ENCODE measurements around the gene FAM114A1.
"Not testable (repeated sequence)": the region's sequence is repeated elsewhere in the genome, so short reads cannot be mapped to it uniquely, and the experiment has no call there.

FAM114A1 gene

DNA sequence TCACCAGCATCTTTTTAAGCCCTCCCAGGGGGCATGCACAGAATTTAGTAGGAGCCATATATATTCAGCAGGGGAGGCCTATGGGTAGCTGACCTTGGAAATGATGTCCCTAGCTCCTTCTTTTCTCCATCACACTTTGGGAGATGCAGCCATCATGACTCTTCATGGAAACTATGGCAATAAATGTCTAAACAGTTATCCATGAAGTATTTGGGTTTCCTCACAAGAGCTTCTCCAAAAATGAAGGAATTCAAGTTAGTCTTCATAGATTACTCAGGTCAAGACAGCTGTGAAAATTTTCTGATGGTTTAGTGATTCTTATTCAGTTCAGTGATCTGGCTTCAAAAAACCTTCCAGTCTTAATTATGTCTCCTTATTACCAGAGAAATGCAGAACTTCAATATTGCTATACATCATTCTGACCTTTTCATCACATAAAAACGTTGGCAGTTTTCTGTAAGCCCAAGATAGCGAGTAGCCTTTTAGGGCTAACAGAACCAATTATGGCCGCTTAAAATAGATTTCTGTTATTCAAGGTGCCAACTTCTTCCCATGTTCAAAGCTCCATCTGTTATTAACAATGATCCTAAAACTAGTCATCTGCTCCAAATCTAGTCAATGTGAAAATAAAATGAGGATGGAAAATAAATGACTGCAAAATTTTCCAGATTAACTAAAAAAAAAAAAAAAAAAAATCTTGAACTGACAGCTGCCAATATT is 112.1 kb downstream of the FAM114A1 start:
- no peak for FAIRE-seq

DNA sequence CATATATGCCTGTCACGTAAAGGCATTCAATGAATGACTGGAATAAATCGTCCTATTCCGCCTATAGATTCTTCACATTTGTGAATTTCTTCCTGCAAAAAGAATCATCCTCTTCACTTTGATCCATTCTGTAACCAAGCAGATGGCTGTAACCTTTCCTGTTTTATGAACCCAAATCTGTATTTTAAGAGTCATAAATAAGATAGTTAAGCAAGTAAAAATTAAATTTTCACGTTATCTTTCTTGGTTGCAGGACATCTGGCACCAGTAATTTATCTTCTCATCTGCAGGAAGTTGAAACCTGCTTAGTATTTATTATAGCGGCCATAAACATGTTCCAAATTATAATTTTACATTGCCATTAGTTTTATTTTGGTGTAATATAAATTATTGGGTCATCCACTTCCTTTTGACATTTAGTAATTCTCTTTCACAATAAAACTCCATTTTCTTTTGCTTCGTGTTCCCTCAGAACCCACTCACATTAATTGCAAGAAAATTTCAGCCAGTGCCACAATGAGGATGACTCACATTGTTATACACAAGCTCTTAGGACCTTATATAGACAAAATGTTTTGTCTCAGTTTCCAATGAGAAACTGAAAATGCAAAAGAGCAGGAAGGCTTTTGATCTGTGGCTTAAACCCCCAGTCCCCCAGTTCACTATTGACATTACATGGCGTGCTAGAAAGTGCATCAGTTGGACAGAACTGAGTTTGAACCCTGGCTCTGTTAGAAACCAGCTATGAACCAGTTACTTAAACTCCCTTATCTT is 113.5 kb downstream of the FAM114A1 start:
- FAIRE-seq: no peak

DNA sequence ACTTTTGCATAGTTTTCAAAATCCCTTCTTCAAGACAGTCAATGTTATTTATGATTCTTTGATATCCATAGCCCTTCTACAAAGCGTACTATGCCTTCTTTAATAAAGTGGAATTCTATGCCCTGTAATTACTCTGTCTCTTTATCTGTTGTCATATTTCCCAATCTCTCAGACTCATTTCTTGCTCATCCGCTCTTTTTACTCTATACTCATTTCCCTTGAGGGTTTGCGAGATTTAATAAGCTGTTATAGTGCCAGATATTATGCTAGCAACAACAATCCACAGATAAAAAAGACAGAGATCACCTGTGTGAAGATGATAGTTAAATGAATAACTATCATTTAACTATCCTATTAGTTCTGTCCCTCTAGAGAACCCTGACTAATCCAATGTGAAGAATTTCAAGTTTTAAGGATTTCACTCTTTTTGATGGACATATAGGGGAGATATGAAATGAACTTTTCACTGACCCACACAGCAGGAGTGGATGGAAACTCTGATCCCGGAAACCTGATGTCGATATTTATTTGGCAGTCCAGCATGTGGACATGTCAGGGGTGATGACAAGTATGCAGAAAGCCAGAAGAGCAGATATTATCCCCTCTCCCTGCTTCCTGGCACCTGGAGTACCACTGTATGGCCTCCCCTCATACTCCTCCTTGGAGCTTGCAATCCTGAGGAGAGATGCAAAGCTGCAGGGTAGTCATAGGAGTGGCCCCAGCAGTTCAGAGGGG is 114.9 kb downstream of the FAM114A1 start:
- no peak for FAIRE-seq

DNA sequence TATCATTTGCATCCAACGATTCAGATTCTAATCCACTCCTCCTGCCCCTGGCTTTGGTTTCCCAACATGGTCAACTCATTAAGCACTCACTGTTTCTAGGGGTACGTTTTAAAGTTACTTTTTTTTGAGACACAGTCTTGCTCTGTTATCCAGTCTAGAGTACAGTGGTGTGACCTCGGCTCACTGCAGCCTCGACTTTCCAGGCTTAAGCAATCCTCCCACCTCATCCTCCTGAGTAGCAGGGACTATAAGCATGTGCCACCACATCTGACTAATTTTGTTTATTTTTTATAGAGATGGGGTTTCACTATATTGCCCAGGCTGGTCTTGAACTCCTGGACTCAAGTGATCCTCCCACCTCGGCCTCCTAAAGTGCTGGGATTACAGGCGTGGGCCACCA is 115.7 kb downstream of the FAM114A1 start:
- FAIRE-seq: no peak

DNA sequence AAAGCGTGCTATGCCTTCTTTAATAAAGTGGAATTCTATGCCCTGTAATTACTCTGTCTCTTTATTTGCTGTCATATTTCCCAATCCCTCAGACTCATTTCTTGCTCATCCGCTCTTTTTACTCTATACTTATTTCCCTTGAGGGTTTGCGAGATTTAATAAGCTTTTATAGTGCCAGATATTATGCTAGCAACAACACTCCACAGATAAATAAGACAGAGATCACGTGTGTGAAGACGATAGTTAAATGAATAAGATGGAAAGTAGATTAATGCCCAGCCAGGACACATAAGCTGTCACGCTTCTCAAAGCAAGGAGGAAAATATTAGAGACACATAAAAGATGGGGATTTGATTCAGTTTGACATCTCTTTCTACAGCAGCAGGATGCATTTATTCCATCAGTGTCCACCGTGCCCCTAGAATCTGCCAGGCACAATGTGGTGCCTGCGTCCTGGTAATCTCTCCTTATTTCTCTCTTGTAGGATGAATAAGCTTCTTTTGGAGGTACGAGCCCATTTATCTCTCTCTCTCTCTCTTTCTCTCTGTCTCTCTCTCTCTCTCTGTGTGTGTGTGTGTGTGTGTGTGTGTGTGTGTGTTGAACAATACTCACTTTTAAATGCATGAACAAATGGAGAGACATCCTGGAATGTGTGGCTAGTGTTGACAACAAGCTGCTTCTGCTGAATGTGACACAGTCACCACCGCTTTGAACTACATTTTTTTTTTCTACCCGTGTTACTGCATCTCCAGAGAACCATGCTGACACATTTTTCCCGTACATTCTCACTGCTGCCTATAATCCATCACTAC is 116.4 kb downstream of the FAM114A1 start:
- FAIRE-seq: no peak

DNA sequence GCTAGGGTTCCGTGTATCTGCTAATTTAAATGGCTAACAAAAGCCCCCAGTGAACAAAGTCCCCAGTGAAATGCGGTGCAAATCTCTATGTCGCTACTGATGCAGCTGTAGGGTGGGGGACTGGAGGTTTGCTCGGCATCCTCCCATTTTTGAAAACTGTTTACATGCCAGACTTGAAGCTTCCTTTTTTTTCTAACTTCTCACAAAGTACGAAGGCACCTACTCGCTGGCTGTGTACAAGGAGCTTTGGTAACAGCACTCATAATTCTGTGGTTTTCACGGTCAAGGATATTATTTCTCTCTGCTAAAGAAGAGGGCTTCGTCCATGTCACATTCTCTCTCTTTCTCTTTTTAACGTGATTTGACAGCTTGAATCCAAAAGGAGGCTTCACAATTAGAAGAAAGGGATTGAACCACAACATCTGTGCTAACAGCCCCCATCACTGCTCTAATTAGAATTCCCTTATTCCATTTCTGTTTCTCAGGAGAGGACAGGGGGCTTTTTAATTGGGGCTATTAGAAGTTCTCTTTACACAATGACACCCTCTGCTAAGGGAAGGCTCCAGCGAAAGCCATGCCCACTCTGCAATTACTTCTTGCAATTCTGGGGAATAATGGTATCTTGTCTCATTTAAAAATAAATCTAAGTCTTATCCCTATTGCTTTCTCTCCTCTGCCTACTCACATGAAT is 117.9 kb downstream of the FAM114A1 start:
- no peak for FAIRE-seq

DNA sequence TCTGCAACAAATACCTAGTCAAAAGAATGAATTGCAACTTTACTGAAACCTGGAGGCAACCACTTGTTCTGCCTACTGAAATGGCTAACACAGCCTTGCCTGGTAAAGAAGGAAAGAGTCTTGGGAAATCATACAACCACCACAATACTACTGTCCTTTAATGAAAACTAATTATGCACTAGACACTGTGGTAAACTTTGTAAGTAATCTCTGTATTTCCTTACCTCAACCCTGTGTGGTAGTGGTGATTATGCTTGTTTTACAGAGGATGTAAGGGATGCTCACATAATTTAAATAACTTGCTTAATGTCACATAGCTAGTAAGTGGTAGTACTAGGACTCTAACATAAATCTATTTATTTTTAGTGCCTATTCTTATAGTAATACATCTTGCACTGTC is 119.9 kb downstream of the FAM114A1 start:
- no peak for FAIRE-seq

DNA sequence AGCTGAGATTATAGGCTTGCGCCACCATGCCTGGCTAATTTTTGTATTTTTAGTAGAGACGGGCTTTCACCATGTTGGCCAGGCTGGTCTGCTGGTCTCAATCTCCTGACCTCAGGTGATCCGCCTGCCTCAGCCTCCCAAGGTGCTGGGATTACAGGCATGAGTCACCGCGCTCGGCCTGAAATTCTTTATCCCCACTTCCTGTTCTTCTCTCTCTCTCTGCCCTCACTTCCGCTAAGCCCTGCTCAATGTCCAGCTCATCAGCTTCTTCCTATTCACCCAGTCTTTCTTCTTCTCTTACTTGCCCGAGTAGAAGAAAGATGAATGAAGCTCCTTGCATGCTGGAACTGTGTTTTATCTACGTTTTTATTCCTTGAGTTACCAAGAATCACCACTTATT is 120.7 kb downstream of the FAM114A1 start:
- not testable (repeated sequence) for FAIRE-seq

DNA sequence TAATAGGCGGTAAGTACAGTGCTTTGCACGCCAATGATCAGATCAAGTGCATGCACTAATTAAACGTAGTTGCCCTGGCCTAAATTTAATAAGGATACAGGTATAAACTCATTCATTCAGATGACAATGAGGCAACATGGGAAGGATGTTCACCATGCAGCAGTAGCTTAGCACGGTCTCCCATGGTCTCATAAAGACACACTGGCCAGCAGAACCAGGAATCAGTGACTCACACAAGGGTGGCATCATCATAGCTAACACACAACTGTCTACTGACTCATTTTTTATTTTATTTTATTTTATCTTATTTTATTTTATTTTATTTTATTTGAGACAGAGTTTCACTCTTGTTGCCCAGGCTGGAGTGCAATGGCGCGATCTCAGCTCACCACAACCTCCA is 121.9 kb downstream of the FAM114A1 start:
- no peak for FAIRE-seq

DNA sequence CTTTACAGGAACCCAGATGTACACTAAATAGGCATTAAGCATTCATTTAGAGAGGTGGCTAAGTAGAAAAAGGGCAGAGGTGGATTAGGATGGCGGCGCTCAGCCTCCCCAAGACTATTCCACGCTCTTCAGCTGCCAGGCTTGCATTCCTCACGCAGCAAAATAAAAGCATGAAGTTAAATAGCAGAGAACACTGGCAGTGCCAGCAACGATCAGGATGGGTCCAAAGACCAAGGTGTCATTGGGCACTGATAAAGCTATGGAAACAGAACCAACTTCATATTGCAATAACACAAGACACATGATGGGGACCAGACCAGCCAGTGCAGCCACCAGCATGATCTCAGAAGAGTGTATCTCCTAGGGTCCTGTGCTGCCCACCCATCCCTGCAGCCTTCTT is 122.6 kb downstream of the FAM114A1 start:
- no peak for FAIRE-seq

DNA sequence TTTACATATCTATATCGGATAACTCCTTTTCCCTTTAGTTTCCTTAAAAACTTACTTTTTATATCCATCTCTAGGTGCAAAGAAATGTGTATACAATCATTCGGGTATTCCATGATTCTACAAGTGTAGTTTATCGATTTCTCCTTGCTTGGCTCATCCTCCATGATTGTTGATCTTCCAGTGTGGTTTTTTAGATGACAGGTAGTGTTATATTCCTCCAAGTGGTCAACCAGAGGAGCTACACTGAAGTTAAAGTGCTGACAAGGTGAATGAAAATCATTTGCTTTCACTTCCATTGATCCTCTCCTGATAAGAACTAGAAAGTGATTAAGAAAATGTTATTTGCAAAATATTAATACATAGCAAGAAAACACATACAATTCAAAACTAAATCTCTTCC is 126.1 kb downstream of the FAM114A1 start:
- FAIRE-seq: no peak

DNA sequence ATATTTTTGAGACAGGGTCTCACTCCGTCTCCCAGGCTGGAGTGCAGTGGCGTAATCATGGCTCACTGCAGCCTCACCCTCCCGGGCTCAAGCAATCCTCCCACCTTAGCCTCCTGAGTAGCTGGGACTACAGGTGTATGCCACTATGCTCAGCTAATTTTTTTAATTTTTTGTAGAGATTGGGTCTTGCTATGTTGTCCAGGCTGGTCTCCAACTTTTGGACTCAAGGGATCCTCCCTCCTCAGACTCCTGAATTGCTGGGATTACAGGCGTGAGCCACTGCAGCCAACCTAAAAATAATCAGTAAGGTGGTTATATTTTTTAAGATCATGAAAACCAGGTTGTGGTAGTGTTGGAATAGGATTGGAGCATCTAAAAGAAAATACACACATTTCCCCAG is 126.5 kb downstream of the FAM114A1 start:
- no peak for FAIRE-seq
